ENCODE data around the gene SPAG16.

- TF ChIP-seq CTCF (IDR thresholded peaks at IDR 0.05) (no peak), POLR2AphosphoS5 (IDR thresholded peaks at IDR 0.05) (no peak), POLR2A (IDR thresholded peaks at IDR 0.05) (no peak)
Measured at GRCh38 chr2:213958086-213958485, 673.8 kb downstream of the SPAG16 start.

Data from breast epithelium (tissue), 3 donors.